DND-41 (cell line): Measurements from ENCODE around the gene TSPAN10.

Experiments used
- ATAC-seq: fragments of 200-7000 bp; cut with Tn5 transposase; 3 replicates; pipeline ENCODE4 v1.9.1; 2021; ENCODE audit warnings: low read depth; ENCODE audit not compliant: insufficient read depth
- DNase-seq: peaks from one replicate; pipeline ENCODE4 v3.0.0-alpha.2; 2020
- H2AFZ ChIP-seq: 2 replicates; pipeline ENCODE4 v1.6.0; 2012; ENCODE audit warnings: low read depth, low read length
- H3K27ac ChIP-seq: 2 replicates; pipeline ENCODE4 v1.5.1; 2012; ENCODE audit warnings: low read length, inconsistent platforms
- H3K27me3 ChIP-seq: fragments of 200-600 bp; sonication (generic); 2 replicates; pipeline ENCODE4 v1.6.0; 2012; ENCODE audit warnings: low read length, mild to moderate bottlenecking, inconsistent platforms; ENCODE audit not compliant: insufficient read depth, poor library complexity
- H3K36me3 ChIP-seq: 2 replicates; pipeline ENCODE4 v1.5.1; 2012; ENCODE audit warnings: low read length, inconsistent platforms; ENCODE audit not compliant: insufficient read depth
- H3K4me1 ChIP-seq: 2 replicates; pipeline ENCODE4 v1.5.1; 2012; ENCODE audit warnings: mild to moderate bottlenecking, low read length; ENCODE audit not compliant: insufficient read depth
- H3K4me2 ChIP-seq: 2 replicates; pipeline ENCODE4 v1.6.0; 2012; ENCODE audit warnings: mild to moderate bottlenecking, moderate library complexity, low read length, inconsistent platforms; ENCODE audit not compliant: insufficient read depth
- H3K4me3 ChIP-seq, 2 experiments: fragments of 200-600 bp in 1 of 2; shearing (Covaris generic) in 1 of 2; 2 replicates each; pipeline ENCODE4 v1.5.1; 2012 to 2016; ENCODE audit warnings: inconsistent platforms in 2 of 2, low read length in 2 of 2, mild to moderate bottlenecking in 2 of 2, low read depth in 1 of 2, moderate library complexity in 1 of 2
- H3K79me2 ChIP-seq: 2 replicates; pipeline ENCODE4 v1.6.0; 2012; ENCODE audit warnings: low read length, inconsistent platforms; ENCODE audit not compliant: insufficient read depth
- H3K9ac ChIP-seq: 2 replicates; pipeline ENCODE4 v1.6.0; 2012; ENCODE audit warnings: low read depth, mild to moderate bottlenecking, inconsistent platforms, low read length, moderate library complexity
- H3K9me3 ChIP-seq: 2 replicates; pipeline ENCODE4 v1.5.1; 2012; ENCODE audit warnings: low read length, moderate library complexity, mild to moderate bottlenecking, inconsistent platforms; ENCODE audit not compliant: insufficient read depth, severe bottlenecking
- H4K20me1 ChIP-seq: 2 replicates; pipeline ENCODE4 v1.6.0; 2012; ENCODE audit warnings: low read length; ENCODE audit not compliant: insufficient read depth
- CTCF ChIP-seq: IDR thresholded peaks from 2 replicates; pipeline ENCODE4 v1.5.1; 2012; ENCODE audit warnings: borderline replicate concordance, low read length, moderate library complexity, mild to moderate bottlenecking; ENCODE audit not compliant: poor library complexity, severe bottlenecking; ENCODE audit errors: extremely low read depth
- EZH2 ChIP-seq: IDR thresholded peaks from 3 replicates; pipeline ENCODE4 v1.6.1; 2012; ENCODE audit warnings: borderline replicate concordance, low read depth, mild to moderate bottlenecking, moderate library complexity, low read length, inconsistent platforms; ENCODE audit not compliant: severe bottlenecking

Gene TSPAN10

GRCh38 chr17:81652906-81653771, 16.1 kb downstream of the TSPAN10 start:
- ATAC-seq (peak; percentile 72; the same call in 2 of the 3 replicates), DNase-seq (peak; percentile 39)
- Histone ChIP-seq H3K9me3 (peaks cover 2% of the 10 kb centered on the region), H3K4me3 (no peak overlapping the region), H3K4me2 (no peak overlapping the region), H3K79me2 (no peaks in the 10 kb centered on the region), H3K27me3 (no peaks in the 10 kb centered on the region), H2AFZ (no peak overlapping the region), H3K27ac (no peak overlapping the region), H3K4me1 (no peaks in the 10 kb centered on the region), H4K20me1 (no peaks in the 10 kb centered on the region), H3K36me3 (no peaks in the 10 kb centered on the region), H3K9ac (no peak overlapping the region)
- TF ChIP-seq EZH2: no peak
- TF ChIP-seq CTCF: no peak

GRCh38 chr17:81655378-81656117, 18.6 kb downstream of the TSPAN10 start:
- no peak overlapping the region for H3K27ac ChIP-seq
- no peaks in the 10 kb centered on the region for H3K27me3 ChIP-seq
- DNase-seq: no peak
- no peak overlapping the region for H3K9ac ChIP-seq
- TF ChIP-seq EZH2 (no peak), CTCF (no peak)
- ATAC-seq: no peak
- no peak overlapping the region for H3K4me3 ChIP-seq
- no peak overlapping the region for H3K4me2 ChIP-seq
- no peaks in the 10 kb centered on the region for H4K20me1 ChIP-seq
- no peaks in the 10 kb centered on the region for H3K79me2 ChIP-seq
- no peaks in the 10 kb centered on the region for H3K36me3 ChIP-seq
- no peaks in the 10 kb centered on the region for H3K4me1 ChIP-seq
- no peak overlapping the region for H2AFZ ChIP-seq
- H3K9me3 ChIP-seq: no peaks in the 10 kb centered on the region

- Histone ChIP-seq H3K4me2 (no peak within 1 kb of the TSS), H3K4me3 (no peak within 1 kb of the TSS), H3K9me3 (no peaks in the 10 kb centered on the region), H4K20me1 (no peaks in the 10 kb centered on the region), H3K9ac (no peak within 1 kb of the TSS), H3K27me3 (no peaks in the 10 kb centered on the region), H2AFZ (no peak within 1 kb of the TSS), H3K36me3 (no peaks in the 10 kb centered on the region), H3K27ac (no peak within 1 kb of the TSS), H3K79me2 (no peaks in the 10 kb centered on the region), H3K4me1 (no peaks in the 10 kb centered on the region)
- ATAC-seq (no peak), DNase-seq (no peak)
- TF ChIP-seq CTCF: no peak
Measured at GRCh38 chr17:81656118-81656743, 19.2 kb downstream of the TSPAN10 start, which contains the start of gene PDE6G. Gene PDE6G (minus strand): TSS chr17:81656542. CDS start chr17:81653305, 3,237 bp downstream.
